Parathyroid adenoma (tissue), 2 donors: Measurements from ENCODE around the gene ZMYND8.
A peak's percentile ranks its signal among the peaks of the same experiment; 100 is the strongest.

Experiments
- H2AFZ ChIP-seq: fragments of 300-600 bp; sonication (generic); one replicate; pipeline ENCODE4 v1.7.0; 2017; ENCODE audit warnings: antibody characterized with exemption, mild to moderate bottlenecking
- H3K27ac ChIP-seq: fragments of 300-600 bp; sonication (generic); one replicate; pipeline ENCODE4 v1.7.0; 2017
- H3K27me3 ChIP-seq: fragments of 300-600 bp; sonication (generic); one replicate; pipeline ENCODE4 v1.7.0; 2017; ENCODE audit warnings: low read length; ENCODE audit not compliant: control insufficient read depth, insufficient read depth
- H3K36me3 ChIP-seq: fragments of 300-600 bp; sonication (generic); one replicate; pipeline ENCODE4 v1.7.0; 2017; ENCODE audit warnings: low read length; ENCODE audit not compliant: control insufficient read depth, insufficient read depth
- H3K4me1 ChIP-seq: fragments of 300-600 bp; sonication (generic); one replicate; pipeline ENCODE4 v1.7.0; 2017; ENCODE audit warnings: control low read depth
- H3K4me2 ChIP-seq: fragments of 300-600 bp; sonication (generic); one replicate; pipeline ENCODE4 v1.7.0; 2017; ENCODE audit warnings: low read length
- H3K4me3 ChIP-seq: fragments of 300-600 bp; sonication (generic); one replicate; pipeline ENCODE4 v1.7.0; 2017; ENCODE audit warnings: low read depth, low read length
- H3K79me2 ChIP-seq: fragments of 300-600 bp; sonication (generic); one replicate; pipeline ENCODE4 v1.7.0; 2017; ENCODE audit warnings: control low read depth
- H3K9ac ChIP-seq: fragments of 300-600 bp; sonication (generic); one replicate; pipeline ENCODE4 v1.7.0; 2017; ENCODE audit warnings: mild to moderate bottlenecking
- H3K9me3 ChIP-seq: fragments of 300-600 bp; sonication (generic); one replicate; pipeline ENCODE4 v1.7.0; 2017; ENCODE audit warnings: low read length; ENCODE audit not compliant: control insufficient read depth
- TF ChIP-seq, protein P1 (sequence below): fragments of 300-600 bp; sonication (generic); IDR thresholded peaks from one replicate; pipeline ENCODE4 v1.7.0; 2017; ENCODE audit warnings: antibody characterized with exemption, mild to moderate bottlenecking
- donor health status: primary hyperparathyroidism.

Gene ZMYND8

DNA sequence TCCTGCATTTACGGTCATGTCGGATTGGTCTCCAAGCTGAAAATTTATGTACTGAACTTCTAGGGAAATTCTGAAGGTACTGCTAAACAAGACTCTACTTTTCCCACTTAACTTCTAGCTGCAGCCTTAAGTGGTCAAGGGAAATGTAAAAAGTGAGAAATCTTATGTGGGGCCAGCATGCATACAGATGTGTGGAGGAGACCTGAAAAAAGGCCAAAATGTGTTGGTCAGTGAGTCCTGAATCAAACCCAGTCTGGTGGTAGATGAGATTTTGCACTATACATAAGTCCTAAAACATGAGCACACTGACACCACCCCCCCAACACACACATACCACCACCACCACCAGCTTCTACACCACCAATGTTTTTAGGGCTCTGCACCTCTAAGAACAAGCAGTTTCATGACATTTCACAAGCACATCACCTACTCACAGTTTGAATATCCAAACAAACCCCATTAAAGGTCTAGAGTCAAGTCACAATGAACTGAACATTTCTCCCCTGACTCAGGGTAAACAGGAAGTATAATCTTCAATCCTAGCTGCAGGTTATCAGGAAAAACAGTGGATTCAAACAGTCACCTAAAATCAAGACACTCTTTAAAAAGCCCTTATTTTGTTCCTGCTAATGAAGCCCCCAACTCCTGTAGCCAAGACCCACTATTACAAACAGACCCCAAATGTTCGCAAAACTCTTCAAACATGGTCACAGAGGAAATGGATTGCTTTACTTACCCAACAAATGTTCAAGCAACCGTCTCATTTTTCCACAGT, 1.6 kb downstream of the ZMYND8 start:
- TF ChIP-seq, protein P1, sequence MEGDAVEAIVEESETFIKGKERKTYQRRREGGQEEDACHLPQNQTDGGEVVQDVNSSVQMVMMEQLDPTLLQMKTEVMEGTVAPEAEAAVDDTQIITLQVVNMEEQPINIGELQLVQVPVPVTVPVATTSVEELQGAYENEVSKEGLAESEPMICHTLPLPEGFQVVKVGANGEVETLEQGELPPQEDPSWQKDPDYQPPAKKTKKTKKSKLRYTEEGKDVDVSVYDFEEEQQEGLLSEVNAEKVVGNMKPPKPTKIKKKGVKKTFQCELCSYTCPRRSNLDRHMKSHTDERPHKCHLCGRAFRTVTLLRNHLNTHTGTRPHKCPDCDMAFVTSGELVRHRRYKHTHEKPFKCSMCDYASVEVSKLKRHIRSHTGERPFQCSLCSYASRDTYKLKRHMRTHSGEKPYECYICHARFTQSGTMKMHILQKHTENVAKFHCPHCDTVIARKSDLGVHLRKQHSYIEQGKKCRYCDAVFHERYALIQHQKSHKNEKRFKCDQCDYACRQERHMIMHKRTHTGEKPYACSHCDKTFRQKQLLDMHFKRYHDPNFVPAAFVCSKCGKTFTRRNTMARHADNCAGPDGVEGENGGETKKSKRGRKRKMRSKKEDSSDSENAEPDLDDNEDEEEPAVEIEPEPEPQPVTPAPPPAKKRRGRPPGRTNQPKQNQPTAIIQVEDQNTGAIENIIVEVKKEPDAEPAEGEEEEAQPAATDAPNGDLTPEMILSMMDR, result no peak
- peak overlapping the region; percentile 1 for H3K9ac ChIP-seq
- H3K27ac ChIP-seq, result peak overlapping the region; percentile 99
- H3K4me3 ChIP-seq, result peak overlapping the region; percentile 33
- no peak overlapping the region for H2AFZ ChIP-seq
- H3K79me2 ChIP-seq, result peaks cover 23% of the 10 kb centered on the region
- H3K4me2 ChIP-seq, result peak overlapping the region; percentile 33
- H3K36me3 ChIP-seq, result no peaks in the 10 kb centered on the region
- H3K4me1 ChIP-seq, result peaks cover 81% of the 10 kb centered on the region
- H3K27me3 ChIP-seq, result no peaks in the 10 kb centered on the region
- H3K9me3 ChIP-seq, result no peaks in the 10 kb centered on the region

DNA sequence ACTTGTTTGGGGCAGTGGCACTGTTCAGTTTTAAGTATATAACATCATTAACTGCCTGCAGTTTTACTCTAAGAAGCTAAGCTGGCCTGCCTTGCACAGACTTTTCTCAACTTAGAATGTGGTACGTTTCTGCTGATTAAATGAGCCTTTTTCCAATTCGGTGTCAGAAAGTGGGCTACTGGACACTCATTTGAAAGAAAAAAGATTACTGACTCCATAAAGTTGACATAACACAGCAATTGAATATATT, 2.1 kb downstream of the ZMYND8 start:
- H3K9ac ChIP-seq, result no peak overlapping the region
- H3K79me2 ChIP-seq, result peaks cover 26% of the 10 kb centered on the region
- H3K9me3 ChIP-seq, result no peaks in the 10 kb centered on the region
- peak overlapping the region; percentile 99 for H3K27ac ChIP-seq
- peaks cover 81% of the 10 kb centered on the region for H3K4me1 ChIP-seq
- peak overlapping the region; percentile 33 for H3K4me3 ChIP-seq
- no peaks in the 10 kb centered on the region for H3K27me3 ChIP-seq
- TF ChIP-seq, protein P1, result no peak
- no peaks in the 10 kb centered on the region for H3K36me3 ChIP-seq
- H3K4me2 ChIP-seq, result peak overlapping the region; percentile 33
- H2AFZ ChIP-seq, result peak overlapping the region; percentile 13

DNA sequence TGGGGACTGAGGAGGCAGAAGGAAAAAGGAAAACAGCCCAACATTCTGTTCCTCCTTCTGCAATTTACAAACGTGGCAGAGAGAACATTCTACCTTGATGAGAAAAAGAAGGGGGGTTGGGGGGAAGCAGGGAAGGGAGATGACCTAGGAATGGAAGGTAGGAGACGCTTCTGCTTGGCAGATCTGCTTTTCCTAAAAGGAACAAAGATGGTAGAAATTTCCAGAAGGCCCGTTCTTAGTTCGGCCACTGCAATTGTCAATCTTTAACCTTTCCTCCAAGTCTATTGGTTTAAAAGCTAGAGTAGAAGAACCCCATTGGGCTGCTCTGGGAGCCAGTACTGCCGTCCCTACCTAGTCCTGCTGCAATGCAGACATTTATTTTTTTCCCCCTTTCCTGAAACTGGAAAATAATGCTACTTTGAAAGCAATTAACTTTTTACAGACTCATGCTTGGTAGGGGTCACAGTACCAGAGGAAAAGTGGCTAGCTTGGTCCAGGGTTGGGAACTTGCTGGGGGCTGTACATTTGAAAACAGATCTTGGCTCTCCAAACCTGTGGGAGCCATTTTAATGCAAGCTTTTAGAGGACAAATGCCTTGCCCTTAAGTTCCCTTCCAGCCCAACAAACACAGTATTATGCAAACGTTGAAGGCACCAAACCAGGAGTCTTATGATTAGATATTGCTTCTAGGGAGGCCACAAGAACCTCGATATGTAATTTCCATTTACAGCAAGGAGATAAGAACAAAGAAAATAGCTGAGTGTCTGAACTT, 2.6 kb downstream of the ZMYND8 start:
- Histone ChIP-seq H3K27ac (peak overlapping the region; percentile 99), H3K79me2 (peaks cover 26% of the 10 kb centered on the region), H3K4me1 (peaks cover 81% of the 10 kb centered on the region), H3K9me3 (no peaks in the 10 kb centered on the region), H3K4me3 (peak overlapping the region; percentile 33), H3K36me3 (no peaks in the 10 kb centered on the region), H3K27me3 (no peaks in the 10 kb centered on the region), H3K9ac (no peak overlapping the region), H3K4me2 (peak overlapping the region; percentile 33), H2AFZ (peak overlapping the region; percentile 13)
- TF ChIP-seq, protein P1, result no peak

DNA sequence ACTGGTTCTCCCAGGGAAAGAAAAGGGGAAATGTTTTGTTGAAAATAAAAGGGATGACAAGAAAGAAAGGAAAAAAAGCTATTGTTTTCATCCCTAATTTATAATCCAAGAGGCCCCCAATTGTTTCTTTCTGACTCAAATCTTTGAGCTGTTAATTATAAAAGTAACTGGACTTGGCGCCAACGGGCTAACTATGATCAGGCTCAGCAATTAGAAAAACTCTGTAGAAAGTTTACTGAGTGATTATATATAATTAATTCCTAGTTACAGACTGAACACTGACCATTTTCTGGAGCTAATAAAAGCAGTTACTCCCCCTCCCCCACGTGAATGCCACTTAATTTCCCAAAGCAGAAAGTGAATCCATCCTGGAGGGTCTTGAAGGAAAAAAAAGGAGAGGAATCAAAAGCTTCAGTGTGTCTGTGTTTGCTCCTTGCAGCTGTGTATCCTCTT, 3.2 kb downstream of the ZMYND8 start:
- Histone ChIP-seq H3K27me3 (no peaks in the 10 kb centered on the region), H3K9ac (no peak overlapping the region), H3K9me3 (no peaks in the 10 kb centered on the region), H3K4me1 (peaks cover 81% of the 10 kb centered on the region), H3K4me3 (no peak overlapping the region), H3K27ac (peak overlapping the region; percentile 99), H3K36me3 (no peaks in the 10 kb centered on the region), H2AFZ (peak overlapping the region; percentile 13), H3K4me2 (peak overlapping the region; percentile 53), H3K79me2 (peaks cover 31% of the 10 kb centered on the region)
- TF ChIP-seq, protein P1, result no peak
